GM13976 (cell line): ENCODE data around the gene ARMC12.

ENCODE experiments used
- DNase-seq: peaks from one replicate; pipeline ENCODE4 v3.0.0; 2012; ENCODE audit warnings: low spot score
- CTCF ChIP-seq: IDR thresholded peaks from 2 replicates; pipeline ENCODE4 v1.5.1; 2012; ENCODE audit warnings: borderline replicate concordance, mild to moderate bottlenecking; ENCODE audit not compliant: insufficient read depth; ENCODE audit errors: extremely low read depth, missing control alignments, control extremely low read depth
- in situ Hi-C: fragments of 300-500 bp; cut with MboI; formaldehyde crosslinking; loops from one replicate; pipeline ENCODE4 v1.12.0; 2022; ENCODE audit warnings: low sequenced_read_pairs, mixed read lengths, inconsistent platforms; ENCODE audit not compliant: unreplicated experiment

The ARMC12 gene

GRCh38 chr6:35788423-35788982 lies 51.7 kb downstream of the ARMC12 start:
- TF ChIP-seq CTCF, result no peak
- DNase-seq, result no peak
- in situ Hi-C loops, result no loop called here

- no peak for DNase-seq
- TF ChIP-seq CTCF, result no peak
- in situ Hi-C loops, result no loop called here
Observed at GRCh38 chr6:35790683-35791082, 53.9 kb downstream of the ARMC12 start.

- peak; percentile 33 for DNase-seq
- TF ChIP-seq CTCF, result no peak
- in situ Hi-C loops, result no loop called here
Observed at GRCh38 chr6:35794536-35795452, 58.0 kb downstream of the ARMC12 start.

GRCh38 chr6:35795453-35796071 lies 58.7 kb downstream of the ARMC12 start:
- in situ Hi-C loops, result no loop called here
- peak; percentile 24 for DNase-seq
- TF ChIP-seq CTCF, result no peak

GRCh38 chr6:35796236-35796635 lies 59.4 kb downstream of the ARMC12 start:
- in situ Hi-C loops, result no loop called here
- no peak for TF ChIP-seq CTCF
- DNase-seq, result peak; percentile 22

- TF ChIP-seq CTCF, result no peak
- DNase-seq, result peak; percentile 29
- in situ Hi-C loops, result no loop called here
Observed at GRCh38 chr6:35797837-35798526, 61.1 kb downstream of the ARMC12 start.
